ENCODE data around the gene CPA5.
"Not testable (repeated sequence)": the region's sequence is repeated elsewhere in the genome, so short reads cannot be mapped to it uniquely, and the experiment has no call there.

CPA5 gene

DNA sequence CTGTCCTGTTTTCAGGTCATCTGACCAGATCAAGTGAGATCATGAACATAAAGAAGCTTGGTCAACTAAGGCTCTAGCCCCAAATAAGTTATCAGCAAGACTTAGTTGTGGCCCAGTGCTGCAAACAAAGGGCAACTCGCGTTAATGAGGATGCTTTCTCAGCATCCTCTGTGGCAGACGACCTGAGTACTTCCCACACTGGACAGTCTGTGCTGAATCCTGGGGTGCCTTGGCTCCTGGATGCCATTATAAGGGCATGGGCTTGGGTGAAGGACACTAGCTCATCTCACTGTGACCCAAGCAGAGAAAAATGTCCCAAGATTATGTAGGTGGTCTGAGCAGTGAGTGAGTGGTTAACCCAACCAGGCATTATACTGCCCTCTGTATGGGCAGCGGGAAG is 13.9 kb downstream of the CPA5 start:
- DNase-seq, result no peak

DNA sequence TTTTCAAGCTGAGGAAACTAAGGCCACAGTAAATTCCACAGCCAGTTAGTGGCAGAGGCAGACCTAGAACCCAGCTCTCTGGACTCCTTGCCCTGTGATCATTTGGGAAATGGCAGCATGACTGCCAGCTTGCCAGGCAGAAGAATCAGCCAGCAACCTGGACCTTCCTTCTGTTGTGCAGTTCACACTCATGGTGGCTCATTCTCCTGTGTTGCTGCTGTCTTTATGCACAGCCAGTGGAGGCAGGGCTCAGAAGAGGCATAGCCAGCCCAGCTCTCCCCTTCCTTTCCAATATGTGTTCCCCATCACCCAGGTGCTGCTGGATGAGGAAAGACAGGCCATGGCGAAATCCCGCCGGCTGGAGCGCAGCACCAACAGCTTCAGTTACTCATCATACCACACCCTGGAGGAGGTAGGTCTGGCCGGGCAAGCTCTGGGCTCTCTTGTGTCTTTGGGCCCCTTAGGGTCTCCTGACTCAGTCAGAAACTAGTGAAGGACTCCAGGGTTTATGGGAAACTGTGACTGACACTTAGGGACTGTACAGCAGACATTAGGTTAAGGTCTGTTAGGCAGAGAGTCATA is 14.8 kb downstream of the CPA5 start:
- no peak for DNase-seq

DNA sequence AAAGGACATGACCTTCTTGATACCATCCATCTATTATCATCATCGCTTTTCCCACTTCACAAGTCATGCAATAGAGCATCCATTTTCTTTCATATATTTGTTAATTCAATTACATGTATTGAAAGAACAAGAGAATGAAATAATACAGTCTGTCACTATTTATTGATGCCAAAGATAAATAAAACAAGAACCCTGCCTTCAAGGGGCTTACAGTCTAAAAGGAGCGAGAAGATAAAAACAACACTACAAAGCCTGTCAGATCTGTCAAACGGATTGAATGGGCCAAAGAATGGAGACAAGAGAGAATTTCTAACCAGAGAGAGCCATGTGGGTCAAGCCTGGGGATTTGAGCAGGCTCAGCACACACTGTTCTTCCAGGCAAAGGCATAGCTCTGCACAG is 15.9 kb downstream of the CPA5 start:
- no peak for DNase-seq

DNA sequence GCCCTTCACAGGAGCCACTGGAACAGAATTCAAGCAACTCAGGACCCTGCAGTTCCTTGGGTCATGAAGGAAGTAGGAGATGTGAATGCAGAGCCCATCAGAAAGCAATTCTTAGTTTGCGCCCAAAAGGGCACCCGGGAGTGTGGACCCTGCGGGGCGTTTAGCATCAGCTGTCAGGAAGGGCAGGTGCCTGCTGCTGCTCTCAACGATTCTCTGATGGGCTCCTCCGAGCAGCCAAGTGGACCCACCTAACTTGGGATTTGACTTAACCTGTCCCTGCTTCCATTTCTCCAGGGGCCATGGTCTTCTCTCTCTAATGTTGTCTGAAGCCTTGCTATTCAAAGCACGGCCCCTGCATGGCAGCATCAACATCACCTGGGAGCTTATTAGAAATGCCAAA is 17.1 kb downstream of the CPA5 start:
- DNase-seq, result no peak

DNA sequence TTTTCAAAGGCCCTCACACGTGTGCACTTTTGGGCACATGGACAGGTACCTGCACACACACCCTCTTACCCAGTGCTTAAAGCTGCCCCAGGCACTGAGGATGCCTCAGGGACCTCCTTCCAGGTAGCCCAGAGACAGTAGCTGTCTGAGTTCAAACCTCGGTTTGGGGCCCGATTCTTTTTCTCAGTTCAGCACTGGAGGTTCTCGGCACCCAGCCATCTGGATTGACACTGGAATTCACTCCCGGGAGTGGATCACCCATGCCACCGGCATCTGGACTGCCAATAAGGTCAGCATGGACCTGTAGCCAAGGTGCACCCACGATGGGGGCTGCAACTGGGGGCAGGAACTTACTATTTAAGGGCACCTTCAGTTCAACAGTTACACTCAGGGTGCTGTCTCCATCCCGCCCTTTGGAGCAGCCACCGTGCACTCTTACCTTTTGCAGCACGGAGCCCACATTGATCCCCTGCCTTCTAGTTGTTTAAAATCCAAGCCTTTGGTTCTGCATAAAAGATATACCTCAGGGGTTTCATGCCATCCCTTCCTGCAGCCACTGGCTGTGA is 17.7 kb downstream of the CPA5 start:
- DNase-seq, result no peak

DNA sequence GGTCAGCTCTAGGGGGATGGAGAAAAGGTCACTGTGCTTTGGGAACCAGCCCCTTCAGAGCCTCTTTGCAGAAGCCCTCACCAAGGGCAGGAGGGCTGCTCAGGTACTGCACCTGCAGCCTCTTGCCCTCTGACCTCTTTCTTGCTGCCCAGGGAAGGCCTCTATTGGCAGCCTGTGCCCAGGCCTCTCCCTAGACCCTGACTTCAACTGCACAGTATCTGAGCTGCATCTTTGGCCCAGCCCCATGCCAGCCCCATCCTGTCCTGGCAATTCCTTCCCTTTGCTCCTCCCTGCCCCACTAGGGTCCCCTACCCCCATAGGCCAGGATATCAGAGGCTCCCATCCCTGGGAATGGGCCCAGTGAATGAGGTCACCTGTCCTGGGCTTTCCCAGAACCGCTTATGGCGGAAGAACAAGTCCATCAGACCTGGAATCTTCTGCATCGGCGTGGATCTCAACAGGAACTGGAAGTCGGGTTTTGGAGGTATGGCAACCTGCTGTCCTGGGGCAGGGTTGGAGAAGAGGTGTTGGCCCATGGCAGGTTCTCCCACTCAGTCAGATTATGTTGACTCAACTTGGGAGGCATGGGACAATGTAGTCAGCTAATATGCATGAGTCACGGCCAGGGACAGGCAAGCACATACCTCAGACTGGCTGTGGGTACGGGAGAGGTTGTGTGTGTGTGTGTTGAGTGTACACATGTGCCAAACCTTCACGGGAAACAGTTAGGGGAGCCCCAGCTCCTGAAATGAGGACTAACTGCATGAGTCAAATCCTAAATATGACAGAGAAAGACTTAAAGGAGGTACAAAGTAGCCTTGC is 18.6 kb downstream of the CPA5 start:
- no peak for DNase-seq

DNA sequence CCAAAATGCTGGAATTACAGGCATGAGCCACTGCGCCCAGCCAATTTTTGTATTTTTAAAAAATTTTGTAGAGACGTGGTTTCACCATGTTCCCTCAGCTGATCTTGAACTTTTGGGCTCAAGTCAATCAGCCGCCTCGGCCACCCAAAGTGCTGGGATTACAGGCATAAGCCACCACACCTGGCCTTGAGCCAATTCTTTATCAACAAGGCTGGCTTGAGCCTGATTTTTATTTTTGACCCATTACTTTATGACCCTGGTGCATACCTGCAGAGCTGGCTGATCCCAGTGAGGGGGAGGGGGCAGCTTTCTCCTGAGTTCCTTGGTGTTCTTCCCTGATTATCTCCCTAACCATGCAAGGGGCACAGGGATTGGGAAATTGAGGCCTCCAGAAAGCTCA is 19.8 kb downstream of the CPA5 start:
- no peak for DNase-seq

DNA sequence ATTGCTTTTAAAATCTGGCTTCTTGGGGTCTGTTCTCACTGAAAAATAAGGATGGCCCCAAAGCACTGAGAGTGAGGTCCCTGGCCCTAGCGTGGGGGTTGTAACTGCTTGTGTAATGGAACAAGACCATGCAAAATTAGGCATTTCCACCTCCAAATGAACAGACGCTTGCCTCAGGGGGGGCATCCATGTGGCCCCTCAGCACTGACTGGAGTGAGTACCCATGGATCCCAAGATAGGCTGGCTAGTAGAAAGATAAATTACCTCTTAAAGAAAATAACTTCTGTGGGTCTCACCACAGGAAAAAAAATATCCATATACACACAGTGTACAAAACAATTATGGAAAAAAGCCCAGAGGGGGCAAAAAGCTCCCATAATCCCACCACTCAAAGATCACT is 20.5 kb downstream of the CPA5 start:
- DNase-seq, result no peak

DNA sequence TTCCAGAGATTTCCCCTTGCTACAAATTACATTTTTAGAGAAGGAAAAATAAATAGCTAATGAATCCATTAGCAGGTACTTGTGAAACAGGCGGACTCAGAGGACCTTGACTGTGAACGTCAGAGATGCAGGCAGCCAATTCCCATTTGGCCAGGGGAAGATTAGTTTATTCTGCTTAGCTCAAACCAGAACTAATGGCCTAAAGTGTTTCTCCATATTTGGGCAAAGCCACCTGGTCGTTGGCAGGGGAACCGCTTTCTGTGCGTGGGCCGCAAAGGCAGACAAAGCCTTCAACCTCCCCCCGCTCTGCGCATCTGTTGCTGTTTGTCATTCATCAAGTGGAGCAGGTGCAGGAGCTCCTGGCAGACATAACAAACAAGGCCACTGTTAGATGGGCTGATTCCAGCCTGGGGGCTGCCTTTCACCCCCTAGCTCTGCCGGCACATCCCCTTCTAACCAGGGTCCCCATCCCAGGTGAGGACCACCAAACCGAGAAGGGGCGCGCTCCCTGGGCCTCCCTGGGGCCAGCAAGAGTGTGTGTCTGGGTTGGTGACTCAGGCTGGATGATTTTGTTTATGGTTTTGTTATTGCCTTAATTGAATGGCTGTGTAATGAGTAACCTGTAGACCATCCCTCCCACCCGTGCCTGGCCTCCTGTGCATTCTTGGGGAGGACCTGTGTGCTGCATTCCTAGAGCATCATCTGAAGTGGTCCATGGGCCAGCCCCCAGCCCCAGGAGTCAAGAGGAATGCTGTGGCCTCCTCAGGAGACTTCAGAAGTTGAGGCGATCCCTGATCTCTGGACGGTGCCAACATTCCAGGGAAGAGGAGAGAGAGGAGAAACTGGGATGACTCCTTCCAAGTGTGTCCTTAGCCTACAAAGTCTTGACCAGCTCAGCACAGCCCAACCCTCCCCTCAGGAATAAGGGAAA is 21.2 kb downstream of the CPA5 start:
- DNase-seq, result peak in 9 of 58 donors; percentile 9 to 49 (median 20)

DNA sequence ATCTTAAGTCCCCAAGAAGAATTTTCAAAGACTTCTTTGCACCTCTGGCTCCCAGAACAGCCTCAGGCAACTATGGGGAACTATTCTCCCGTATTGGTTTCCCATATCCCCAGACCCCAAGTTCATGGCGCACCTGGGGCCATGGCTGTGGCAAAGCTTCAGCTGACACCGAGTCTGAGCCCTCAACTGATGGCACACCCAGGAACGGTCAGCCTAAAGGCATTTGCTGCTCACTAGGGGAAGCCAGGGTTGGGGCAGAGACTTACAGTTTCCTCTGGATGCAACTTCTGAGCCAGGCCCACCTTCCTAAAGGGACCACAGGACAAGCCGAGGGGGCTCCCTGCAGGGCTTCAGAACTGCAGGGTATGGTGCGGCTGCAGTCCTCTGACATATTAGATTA is 21.9 kb downstream of the CPA5 start:
- no peak for DNase-seq

DNA sequence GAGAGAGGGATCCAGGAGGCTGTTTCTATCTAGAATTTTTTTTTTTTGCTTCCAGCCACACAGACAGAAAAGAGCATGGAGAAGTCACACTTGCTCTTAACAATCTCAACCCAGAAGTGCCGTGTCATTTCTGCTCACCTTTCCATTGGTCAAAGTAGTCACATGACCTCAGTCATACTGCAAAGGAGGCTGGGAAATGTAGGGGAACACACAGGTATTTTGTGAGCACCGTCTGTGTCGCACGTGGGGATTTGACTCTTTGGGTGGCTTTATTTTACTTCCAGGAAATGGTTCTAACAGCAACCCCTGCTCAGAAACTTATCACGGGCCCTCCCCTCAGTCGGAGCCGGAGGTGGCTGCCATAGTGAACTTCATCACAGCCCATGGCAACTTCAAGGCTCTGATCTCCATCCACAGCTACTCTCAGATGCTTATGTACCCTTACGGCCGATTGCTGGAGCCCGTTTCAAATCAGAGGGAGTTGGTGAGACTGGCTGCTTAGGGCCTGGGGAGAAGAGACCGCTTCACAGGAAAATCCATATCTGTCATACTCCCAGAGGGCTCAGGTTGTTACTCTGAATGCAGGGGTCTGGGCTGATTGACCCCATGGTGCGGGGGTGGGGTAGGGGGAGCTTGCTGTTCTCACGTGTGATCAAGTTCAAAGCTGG is 22.6 kb downstream of the CPA5 start:
- DNase-seq, result no peak

DNA sequence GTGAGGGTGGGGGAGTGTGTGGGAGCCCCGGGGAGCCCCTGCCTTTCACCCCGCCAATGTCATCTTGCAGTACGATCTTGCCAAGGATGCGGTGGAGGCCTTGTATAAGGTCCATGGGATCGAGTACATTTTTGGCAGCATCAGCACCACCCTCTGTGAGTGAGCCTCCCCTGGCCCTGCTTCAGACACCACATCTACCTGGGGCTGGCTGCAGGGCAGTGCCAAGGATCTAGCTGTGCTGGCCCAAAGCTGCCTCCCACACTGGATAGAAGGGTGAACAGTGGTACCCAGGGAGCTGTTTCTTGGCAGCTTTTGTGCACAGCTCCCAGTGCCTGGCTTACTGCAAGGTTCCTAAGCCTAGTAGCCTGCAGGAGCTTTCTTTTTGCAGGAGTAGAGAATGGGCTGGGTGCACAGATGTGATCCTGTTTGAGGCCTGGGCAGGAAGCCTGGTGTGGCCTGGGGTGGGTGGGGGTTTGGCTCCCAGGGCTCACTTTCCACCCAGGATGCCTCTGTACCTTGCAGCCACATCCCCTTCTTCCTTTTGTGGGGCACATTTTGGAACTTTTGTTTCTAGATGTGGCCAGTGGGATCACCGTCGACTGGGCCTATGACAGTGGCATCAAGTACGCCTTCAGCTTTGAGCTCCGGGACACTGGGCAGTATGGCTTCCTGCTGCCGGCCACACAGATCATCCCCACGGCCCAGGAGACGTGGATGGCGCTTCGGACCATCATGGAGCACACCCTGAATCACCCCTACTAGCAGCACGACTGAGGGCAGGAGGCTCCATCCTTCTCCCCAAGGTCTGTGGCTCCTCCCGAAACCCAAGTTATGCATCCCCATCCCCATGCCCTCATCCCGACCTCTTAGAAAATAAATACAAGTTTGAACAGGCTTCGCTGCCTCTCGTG is 23.5 kb downstream of the CPA5 start:
- no peak for DNase-seq

DNA sequence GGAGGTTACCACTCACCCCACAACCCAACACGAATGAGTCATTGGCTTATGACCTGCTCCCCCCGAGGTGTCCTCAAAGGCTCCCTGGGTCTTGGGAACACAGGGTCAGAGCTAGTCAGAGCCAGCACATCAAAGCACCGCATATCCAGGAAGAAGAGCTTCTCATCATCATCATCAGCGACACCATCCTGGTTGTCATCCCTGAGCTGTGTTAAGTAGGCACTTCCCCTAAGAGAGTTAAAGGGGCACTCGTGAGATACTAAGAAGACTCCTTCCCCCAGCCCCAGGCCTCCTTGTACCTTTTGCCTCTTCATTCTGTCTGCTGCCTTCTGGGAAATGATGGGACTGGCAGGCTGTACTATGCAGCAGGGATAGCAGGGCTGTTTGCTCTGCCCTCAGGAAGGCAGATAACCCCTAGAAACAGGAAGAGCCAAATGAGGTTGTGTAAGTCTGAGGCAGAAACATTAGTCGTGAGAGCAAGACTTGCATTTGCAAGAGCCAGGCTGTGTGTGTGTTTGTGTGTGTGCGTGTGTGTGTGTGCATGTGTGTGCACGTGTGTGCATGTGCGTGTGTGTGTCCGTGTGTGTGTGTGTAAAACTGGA is 24.6 kb downstream of the CPA5 start:
- DNase-seq, result no peak

DNA sequence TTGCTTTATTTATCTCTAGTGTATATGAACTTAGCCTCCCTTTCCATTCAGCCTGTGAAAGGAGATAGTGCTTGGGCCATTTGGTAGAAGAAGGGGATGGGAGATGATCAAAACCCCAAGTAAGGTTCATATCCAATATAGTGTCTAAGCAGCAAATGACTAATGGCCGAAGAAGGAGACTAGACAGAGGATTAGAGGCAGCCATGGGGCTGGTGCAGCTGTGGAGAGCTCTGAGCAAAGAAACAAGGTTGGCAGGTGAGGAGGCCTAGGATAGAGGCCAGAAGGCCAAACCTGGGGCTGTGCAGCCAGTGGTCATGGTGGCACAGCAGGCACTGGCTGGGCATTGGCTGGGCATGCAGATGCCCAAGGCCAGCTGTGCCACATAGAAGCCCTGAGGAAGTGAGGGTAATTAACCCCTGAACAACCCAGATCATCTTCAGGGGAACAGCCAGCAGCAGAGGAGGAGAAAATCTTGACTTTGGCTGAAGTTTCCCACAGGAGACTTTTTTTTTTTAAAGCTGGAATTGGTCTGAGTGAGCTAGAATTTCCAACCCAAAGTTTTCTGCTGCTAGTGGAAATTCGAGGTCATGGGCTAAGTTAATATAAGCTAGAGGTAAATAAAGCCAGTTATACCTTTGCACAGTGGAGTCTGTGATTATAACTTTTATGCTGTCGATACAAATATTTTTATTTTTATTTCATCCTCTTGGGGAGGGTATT is 25.4 kb downstream of the CPA5 start:
- no peak for DNase-seq

DNA sequence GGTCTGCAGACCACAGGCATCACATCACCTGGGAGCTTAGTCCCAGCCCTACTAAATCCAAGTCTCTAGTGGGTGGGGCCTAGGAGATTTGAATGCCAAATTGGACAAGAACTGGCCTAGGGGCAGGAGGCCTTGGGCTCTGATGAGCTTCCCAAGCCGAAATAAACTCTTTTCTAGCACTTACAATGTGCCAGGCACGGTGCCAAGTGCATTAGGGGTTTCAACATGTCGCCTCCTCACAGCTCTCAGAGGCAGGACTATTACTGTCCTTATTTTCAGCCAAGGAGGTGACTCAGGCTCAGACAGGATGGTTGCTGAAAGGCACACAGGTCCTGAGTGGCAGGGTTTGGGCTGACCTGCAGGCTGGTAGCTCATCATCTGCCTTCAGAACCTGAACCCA is 26.4 kb downstream of the CPA5 start:
- peak in 1 of 58 donors; percentile 35 for DNase-seq

DNA sequence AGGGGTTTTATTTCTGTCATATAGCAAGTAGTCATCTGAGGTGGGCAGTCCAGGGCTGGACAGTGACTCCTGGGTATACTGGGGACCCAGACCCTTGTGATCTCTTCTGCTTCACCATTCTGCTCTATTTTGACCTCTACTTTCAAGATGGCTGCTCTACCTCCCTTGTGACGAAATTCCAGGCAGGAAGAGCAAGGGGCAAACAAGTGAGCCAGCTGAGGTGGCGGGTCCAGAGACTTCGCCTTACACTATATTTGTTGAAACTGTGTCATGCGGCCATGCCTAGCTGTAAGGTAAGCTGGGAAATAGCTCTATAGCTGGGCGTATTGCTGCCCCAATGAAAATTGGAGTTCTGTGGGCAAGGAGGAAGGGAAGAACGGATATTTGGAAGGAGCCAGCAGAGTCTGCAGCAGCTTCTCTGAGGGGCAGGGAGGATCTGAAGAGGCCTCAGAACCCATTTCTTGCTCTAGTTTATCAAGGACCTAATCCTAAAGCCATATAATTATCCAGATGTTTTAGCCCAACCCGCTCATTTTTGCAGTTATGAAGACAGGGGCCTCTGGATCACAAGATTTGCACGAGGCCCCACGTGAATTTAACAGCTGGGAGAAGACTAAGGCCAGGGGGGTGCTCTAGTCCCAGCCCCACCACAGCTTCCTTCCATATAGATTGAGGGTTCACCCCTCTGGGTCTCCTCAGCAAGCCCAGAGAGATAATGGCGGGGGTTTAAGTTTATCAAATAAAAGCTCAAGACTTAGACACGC is 28.0 kb downstream of the CPA5 start:
- DNase-seq, result no peak

DNA sequence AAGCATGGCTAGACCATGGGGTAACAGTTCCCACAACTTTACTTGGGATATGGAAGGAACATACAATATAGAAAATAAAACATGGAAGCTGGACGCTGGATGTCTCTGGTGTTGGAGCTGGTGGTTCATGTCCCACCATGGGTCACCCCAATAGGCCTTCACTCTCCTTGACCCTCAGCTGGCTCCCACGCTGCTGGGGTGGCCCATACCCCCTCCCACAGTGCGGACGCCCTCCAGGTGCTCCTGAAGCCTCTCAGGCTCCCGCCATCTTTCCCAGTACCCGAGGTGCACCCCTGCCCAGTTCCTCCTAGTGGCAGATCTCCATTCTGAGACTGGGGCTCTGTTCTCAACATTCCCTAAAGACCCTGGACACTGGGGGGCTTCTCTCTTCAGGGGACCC is 29.9 kb downstream of the CPA5 start:
- DNase-seq, result no peak

DNA sequence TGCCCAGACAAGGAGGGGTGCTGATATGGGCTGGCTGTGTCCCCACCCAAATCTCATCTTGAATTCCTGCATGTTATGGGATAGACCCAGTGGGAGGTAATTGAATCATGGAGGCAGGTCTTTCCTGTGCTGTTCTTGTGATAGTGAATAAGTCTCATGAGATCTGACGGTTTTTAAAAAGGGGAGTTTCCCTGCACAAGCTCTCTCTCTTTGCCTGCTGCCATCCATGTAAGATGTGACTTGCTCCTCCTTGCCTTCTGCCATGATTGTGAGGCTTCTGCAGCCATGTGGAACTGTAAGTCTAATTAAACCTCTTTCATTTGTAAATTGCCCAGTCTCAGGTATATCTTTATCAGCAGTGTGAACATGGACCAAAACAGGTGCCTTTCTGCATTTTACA is 31.8 kb downstream of the CPA5 start:
- not testable (repeated sequence) for DNase-seq
